GM08714 (cell line): Measurements from ENCODE around the gene DAND5.

Experiments used
- H3K4me3 ChIP-seq: fragments of 200-500 bp; sonication (Bioruptor generic); 2 replicates; pipeline ENCODE4 v1.5.1; 2014; ENCODE audit warnings: mild to moderate bottlenecking, low read length, inconsistent platforms
- ZNF274 ChIP-seq: IDR thresholded peaks from 2 replicates; pipeline ENCODE4 v1.6.1; 2012; ENCODE audit warnings: mild to moderate bottlenecking, low read depth, low read length

DAND5 gene

GRCh38 chr19:13001502-13002165, 32.3 kb downstream of the DAND5 start:
- TF ChIP-seq ZNF274 = no peak
- H3K4me3 ChIP-seq = no peak overlapping the region

DNA sequence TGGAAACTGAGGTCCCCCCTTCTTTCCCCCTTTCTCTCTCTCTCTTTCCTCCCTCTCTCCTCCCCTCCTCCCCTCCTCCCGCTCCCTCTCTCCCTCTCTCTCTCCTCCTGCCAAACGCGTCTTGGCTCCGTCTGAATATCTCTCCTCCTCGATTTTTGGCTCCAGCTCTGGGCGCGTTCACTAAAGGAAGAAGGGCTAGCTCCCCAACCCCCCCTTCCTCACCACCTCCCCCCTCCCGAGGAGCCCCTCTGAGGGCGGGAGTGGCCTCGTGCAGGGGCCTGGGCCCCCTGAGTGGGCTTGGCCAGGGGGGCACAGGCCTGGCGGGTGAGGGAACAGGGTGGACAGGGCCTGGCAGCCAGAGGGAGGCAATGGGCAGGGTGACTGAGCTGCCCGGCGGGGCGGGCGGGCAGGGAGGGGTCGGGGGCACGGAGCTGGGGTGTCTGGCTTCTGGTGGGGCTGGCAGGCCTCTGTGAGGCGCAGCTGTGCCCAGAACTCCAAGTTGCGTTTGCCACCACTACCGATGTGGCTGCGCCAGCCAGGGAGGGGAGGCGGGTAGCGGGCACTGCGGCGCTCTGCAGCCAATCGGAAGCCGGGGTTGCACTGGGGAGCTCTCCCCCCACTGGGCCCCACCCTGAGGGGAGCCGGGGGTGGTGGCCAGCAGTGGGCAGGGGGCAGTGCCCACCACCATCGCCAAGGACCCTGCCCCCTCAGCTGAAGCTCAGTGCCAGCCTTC, 33.0 kb downstream of the DAND5 start:
- no peak overlapping the region for H3K4me3 ChIP-seq
- TF ChIP-seq ZNF274 = no peak

GRCh38 chr19:13003081-13003480, 33.7 kb downstream of the DAND5 start:
- no peak for TF ChIP-seq ZNF274
- no peak overlapping the region for H3K4me3 ChIP-seq

GRCh38 chr19:13004273-13004672, 34.9 kb downstream of the DAND5 start:
- no peak overlapping the region for H3K4me3 ChIP-seq
- TF ChIP-seq ZNF274 = no peak

GRCh38 chr19:13005253-13005652, 35.9 kb downstream of the DAND5 start:
- H3K4me3 ChIP-seq = no peak overlapping the region
- TF ChIP-seq ZNF274 = no peak

GRCh38 chr19:13005861-13006370, 36.5 kb downstream of the DAND5 start:
- no peak for TF ChIP-seq ZNF274
- no peak overlapping the region for H3K4me3 ChIP-seq

- TF ChIP-seq ZNF274 = no peak
Observed at GRCh38 chr19:13006431-13007281, 37.3 kb downstream of the DAND5 start.

DNA sequence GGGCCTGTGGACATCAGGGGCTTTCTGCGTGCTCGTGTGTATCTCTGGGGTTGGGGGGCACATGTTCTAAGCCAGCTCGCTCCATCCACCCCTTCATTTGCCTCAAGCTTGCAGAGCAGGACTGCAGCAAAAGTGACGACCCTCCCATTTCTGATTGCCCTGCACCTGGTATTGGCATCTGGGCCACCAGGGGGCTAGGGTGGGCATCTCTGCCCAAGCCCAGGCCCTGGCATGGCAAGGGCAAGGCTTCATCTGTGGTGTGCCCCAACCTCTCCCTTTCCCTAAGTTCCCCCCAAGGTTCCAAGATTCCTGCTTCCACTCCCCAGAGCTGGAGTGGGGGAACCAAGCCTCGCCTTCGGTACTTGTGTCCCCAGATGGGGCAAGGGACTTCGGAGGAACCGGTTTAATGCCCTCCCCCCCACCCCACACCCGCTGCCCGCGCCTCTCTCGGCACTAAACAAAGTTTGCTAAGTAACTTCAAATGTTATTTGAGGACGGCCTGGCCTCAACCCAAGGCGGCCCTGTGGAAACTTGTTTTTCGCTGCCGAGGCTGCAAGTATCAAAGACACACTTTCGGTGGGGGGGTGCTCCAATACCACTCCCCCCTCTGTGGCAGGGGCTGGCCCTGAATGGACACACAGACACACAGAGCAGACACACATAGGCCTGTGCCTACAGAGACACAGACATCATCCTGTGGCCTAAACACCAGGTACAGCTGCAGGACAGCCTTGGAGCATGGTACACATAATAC, 38.1 kb downstream of the DAND5 start:
- no peak for TF ChIP-seq ZNF274
- H3K4me3 ChIP-seq = no peak overlapping the region

More at GRCh38 chr19:13006431-13007281, 37.3 kb downstream of the DAND5 start:
- H3K4me3 ChIP-seq = no peak overlapping the region

DNA sequence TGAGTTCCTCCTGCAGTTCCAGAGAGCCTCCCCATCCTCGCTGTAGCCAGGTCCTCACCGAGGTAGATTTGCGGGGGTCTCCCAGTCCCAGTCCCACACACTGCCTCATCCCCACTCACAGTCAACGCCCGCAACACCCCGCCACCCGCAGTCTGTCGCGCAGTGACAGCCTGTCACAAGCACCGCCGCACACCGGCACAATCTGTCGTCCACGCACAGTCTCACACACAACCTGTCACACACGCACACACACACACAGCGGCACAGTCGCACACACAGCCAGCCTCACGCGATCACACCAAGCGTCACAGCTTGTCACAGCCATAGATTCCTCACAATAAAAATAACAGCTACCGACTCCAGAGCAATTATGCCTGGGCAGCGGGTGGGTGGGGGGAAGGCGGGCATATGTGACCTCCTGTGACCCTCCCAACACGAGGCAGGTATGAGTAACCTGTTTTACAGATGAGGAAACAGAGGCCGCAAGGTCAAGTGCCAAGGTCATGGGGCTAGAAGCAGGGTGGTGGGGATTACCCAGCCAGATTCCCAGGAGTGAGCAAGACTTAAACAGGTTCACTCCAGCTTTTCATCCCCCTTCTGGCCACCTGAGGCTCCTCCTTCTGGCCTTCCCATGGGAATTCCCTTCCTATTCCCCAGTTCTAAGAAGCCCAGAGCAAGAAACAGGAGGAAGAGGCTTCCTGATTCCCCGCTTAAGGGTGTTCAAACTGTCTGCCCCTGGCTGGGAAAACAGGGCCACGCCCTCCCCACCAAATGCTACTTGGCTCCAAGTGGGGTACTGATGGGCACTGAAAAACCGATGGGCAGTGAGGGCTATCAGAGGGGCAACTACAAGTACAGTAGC, 39.8 kb downstream of the DAND5 start:
- TF ChIP-seq ZNF274 = no peak
- no peak overlapping the region for H3K4me3 ChIP-seq

DNA sequence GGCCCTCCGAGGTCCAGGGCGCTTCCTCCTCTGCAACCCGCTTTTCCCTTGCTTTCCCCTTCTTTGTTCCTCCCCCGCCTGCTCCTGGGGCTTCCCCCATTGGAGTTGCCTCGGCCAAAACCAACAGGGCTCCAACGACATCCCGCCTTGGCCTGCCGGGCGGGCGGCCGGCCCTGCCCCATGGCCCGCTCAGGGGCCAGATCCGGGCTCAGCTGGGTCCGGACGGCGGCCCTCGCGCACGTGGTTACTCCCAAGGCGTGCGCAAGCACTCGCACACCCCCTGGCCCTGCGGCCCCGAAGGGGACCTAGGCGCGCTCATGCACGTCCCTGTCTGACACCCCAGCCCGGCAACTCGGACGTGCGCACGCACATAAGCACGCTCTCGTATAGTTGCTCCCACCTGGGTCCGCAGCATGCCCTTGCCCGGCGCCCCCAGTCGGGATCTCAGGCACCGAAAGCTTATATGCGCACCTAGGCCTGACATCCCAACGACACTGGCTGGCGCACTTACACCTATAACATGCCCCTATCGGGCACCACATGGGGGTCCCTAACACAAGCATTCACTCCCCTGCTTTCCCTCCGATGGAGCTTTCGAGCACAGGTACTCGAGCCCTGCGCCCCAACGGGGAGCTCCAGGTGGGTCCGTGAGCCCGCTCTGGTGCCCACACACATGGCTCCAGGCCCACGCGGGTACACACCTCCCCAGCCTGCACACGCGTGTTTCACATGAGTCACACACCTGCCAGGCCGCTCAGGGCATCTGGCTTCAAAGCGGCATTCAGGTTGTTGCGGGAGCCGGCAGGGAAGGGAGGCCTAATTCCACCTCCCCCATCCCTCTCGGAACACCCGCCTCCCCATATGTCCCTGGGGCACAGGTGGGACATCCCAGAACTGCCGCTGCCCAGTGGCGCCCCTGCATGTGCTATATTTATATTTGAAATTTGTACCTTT, 40.9 kb downstream of the DAND5 start:
- no peak overlapping the region for H3K4me3 ChIP-seq
- no peak for TF ChIP-seq ZNF274

DNA sequence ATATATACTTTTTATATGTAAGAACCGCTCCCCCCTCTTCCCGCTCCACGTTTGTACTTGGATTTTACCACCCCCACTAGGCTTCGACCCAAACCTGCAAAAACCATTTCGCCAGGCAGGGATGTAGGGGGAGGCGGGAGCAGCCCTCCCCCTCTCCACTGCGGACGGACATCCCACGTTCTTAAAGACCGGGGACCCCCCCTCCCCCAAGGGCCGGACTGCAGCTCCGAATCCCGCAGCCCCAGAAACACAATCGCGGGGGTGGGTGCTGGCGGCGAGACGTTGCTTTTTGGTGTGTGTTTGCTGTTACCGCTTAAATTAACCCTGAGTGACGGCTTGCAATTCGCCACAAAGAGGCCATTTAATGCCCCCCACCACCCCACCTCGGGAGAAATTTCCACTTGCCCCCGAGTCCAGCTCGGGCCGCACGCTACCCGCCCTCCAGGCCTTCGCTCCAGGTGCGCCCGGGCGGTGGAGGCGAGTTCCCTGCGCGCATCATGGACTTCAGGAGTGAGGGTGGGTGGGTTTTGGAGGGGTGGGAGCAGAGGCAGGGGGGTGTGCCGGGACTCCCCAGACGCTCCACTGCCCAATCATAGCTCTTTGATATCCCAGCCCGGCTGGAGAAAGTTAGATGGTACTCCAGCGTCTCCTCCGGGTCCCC, 41.7 kb downstream of the DAND5 start:
- no peak overlapping the region for H3K4me3 ChIP-seq
- TF ChIP-seq ZNF274 = no peak
